ENCODE results near the gene ZNF598. TPM values are rescaled to one million over a fixed set of nuclear protein-coding genes. Genes with fewer than 3 reads are reported as not detected.

Gene ZNF598
- total and polyA plus RNA-seq, 10 of the 15 experiments (the other 5 are each of a cell fraction or from before 2014, with no cell fraction given): 0.08 to 74.0 (median 14.4) TPM

DNA sequence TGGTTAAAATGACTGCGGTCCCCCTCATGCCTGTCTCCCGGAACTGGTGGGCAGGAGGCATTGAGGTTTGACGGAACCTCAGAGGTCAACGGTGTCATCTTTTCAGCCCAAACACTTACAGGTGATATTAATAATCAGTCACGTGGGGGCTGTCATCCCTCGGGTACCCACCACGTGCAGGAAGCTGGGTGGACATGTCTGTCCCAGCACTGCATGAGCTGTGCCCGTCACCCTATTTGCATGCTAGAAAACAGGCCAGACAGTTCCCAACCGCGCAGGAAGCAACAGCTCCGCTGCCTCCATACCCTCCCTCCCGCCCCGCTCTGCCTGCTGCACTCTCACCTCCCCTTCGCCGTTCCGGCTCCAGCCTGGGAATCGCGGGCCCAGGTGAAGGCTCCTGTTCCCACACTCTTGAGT, 18.5 kb downstream of the ZNF598 start (continued):
- TF ChIP-seq KLF5 (IDR thresholded peaks at IDR 0.05; ENCODE audit: partially characterized antibody) (no peak), STAT3 (IDR thresholded peaks at IDR 0.05; ENCODE audit: low read depth, low read length) (no peak), ATF7 (IDR thresholded peaks at IDR 0.05; ENCODE audit: low read depth) (peak; percentile 30; the same call in 1 of the 2 replicates), BMI1 (IDR thresholded peaks at IDR 0.05; ENCODE audit: borderline replicate concordance) (no peak), ZNF274 (IDR thresholded peaks at IDR 0.05; ENCODE audit: insufficient read depth, insufficient read length) (no peak), RFX5 (IDR thresholded peaks at IDR 0.05; ENCODE audit: low read depth, low read length) (no peak), POU2F2 (IDR thresholded peaks at IDR 0.05; ENCODE audit: borderline replicate concordance, low read depth, low read length) (peak; percentile 92; the same call in 2 of the 3 replicates), NFIC (IDR thresholded peaks at IDR 0.05; ENCODE audit: low read depth, low read length) (no peak), ZSCAN29 (IDR thresholded peaks at IDR 0.05) (no peak), JUND (IDR thresholded peaks at IDR 0.05; ENCODE audit: low read depth, low read length) (no peak), RAD21 (IDR thresholded peaks at IDR 0.05; ENCODE audit: insufficient read depth, low read depth, low read length) (no peak), SMAD1 (IDR thresholded peaks at IDR 0.05; ENCODE audit: low read depth, partially characterized antibody) (no peak)
- TF ChIP-seq, protein P1, sequence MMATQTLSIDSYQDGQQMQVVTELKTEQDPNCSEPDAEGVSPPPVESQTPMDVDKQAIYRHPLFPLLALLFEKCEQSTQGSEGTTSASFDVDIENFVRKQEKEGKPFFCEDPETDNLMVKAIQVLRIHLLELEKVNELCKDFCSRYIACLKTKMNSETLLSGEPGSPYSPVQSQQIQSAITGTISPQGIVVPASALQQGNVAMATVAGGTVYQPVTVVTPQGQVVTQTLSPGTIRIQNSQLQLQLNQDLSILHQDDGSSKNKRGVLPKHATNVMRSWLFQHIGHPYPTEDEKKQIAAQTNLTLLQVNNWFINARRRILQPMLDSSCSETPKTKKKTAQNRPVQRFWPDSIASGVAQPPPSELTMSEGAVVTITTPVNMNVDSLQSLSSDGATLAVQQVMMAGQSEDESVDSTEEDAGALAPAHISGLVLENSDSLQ (IDR thresholded peaks at IDR 0.05): peak; percentile 82
- TF ChIP-seq, protein P2, sequence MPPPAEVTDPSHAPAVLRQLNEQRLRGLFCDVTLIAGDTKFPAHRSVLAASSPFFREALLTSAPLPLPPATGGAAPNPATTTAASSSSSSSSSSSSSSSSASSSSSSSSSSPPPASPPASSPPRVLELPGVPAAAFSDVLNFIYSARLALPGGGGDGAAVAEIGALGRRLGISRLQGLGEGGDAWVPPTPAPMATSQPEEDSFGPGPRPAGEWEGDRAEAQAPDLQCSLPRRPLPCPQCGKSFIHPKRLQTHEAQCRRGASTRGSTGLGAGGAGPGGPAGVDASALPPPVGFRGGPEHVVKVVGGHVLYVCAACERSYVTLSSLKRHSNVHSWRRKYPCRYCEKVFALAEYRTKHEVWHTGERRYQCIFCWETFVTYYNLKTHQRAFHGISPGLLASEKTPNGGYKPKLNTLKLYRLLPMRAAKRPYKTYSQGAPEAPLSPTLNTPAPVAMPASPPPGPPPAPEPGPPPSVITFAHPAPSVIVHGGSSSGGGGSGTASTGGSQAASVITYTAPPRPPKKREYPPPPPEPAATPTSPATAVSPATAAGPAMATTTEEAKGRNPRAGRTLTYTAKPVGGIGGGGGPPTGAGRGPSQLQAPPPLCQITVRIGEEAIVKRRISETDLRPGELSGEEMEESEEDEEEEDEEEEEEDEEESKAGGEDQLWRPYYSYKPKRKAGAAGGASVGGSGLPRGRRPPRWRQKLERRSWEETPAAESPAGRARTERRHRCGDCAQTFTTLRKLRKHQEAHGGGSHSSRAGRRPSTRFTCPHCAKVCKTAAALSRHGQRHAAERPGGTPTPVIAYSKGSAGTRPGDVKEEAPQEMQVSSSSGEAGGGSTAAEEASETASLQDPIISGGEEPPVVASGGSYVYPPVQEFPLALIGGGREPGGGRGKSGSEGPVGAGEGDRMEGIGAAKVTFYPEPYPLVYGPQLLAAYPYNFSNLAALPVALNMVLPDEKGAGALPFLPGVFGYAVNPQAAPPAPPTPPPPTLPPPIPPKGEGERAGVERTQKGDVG (CRISPR knock-in tag; IDR thresholded peaks at IDR 0.05): no peak
- TF ChIP-seq, protein P3, sequence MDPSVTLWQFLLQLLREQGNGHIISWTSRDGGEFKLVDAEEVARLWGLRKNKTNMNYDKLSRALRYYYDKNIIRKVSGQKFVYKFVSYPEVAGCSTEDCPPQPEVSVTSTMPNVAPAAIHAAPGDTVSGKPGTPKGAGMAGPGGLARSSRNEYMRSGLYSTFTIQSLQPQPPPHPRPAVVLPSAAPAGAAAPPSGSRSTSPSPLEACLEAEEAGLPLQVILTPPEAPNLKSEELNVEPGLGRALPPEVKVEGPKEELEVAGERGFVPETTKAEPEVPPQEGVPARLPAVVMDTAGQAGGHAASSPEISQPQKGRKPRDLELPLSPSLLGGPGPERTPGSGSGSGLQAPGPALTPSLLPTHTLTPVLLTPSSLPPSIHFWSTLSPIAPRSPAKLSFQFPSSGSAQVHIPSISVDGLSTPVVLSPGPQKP (IDR thresholded peaks at IDR 0.05; ENCODE audit: low read depth, low read length): no peak
- TF ChIP-seq, protein P4, sequence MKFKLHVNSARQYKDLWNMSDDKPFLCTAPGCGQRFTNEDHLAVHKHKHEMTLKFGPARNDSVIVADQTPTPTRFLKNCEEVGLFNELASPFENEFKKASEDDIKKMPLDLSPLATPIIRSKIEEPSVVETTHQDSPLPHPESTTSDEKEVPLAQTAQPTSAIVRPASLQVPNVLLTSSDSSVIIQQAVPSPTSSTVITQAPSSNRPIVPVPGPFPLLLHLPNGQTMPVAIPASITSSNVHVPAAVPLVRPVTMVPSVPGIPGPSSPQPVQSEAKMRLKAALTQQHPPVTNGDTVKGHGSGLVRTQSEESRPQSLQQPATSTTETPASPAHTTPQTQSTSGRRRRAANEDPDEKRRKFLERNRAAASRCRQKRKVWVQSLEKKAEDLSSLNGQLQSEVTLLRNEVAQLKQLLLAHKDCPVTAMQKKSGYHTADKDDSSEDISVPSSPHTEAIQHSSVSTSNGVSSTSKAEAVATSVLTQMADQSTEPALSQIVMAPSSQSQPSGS (IDR thresholded peaks at IDR 0.05; ENCODE audit: low read length): no peak
- TF ChIP-seq, protein P5, sequence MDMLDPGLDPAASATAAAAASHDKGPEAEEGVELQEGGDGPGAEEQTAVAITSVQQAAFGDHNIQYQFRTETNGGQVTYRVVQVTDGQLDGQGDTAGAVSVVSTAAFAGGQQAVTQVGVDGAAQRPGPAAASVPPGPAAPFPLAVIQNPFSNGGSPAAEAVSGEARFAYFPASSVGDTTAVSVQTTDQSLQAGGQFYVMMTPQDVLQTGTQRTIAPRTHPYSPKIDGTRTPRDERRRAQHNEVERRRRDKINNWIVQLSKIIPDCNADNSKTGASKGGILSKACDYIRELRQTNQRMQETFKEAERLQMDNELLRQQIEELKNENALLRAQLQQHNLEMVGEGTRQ (IDR thresholded peaks at IDR 0.05; ENCODE audit: borderline replicate concordance, low read depth, low read length): peak; percentile 90
- TF ChIP-seq, protein P6, sequence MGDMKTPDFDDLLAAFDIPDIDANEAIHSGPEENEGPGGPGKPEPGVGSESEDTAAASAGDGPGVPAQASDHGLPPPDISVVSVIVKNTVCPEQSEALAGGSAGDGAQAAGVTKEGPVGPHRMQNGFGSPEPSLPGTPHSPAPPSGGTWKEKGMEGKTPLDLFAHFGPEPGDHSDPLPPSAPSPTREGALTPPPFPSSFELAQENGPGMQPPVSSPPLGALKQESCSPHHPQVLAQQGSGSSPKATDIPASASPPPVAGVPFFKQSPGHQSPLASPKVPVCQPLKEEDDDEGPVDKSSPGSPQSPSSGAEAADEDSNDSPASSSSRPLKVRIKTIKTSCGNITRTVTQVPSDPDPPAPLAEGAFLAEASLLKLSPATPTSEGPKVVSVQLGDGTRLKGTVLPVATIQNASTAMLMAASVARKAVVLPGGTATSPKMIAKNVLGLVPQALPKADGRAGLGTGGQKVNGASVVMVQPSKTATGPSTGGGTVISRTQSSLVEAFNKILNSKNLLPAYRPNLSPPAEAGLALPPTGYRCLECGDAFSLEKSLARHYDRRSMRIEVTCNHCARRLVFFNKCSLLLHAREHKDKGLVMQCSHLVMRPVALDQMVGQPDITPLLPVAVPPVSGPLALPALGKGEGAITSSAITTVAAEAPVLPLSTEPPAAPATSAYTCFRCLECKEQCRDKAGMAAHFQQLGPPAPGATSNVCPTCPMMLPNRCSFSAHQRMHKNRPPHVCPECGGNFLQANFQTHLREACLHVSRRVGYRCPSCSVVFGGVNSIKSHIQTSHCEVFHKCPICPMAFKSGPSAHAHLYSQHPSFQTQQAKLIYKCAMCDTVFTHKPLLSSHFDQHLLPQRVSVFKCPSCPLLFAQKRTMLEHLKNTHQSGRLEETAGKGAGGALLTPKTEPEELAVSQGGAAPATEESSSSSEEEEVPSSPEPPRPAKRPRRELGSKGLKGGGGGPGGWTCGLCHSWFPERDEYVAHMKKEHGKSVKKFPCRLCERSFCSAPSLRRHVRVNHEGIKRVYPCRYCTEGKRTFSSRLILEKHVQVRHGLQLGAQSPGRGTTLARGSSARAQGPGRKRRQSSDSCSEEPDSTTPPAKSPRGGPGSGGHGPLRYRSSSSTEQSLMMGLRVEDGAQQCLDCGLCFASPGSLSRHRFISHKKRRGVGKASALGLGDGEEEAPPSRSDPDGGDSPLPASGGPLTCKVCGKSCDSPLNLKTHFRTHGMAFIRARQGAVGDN (IDR thresholded peaks at IDR 0.05): peak; percentile 89
